HCT116 (cell line): ENCODE data around the gene PEG3. TPM values are rescaled to one million over a fixed set of nuclear protein-coding genes. Genes with fewer than 3 reads are reported as not detected.

Experiments used
- ATAC-seq: fragments of 200-7000 bp; cut with Tn5 transposase; 2 replicates; pipeline ENCODE4 v1.9.1; 2020; ENCODE audit warnings: mild to moderate bottlenecking, moderate library complexity
- BruUV-seq: library from RNA; stranded (reverse); fragments of 400-500 nt; replicated peaks from 2 replicates; lab custom pipeline; 2021; lab: Mats Ljungman, UMichigan
- CTCF ChIA-PET: fragments of 300-600 bp; sonication (Branson Sonifier 250); formaldehyde crosslinking; loops from one replicate; lab custom pipeline; 2021; ENCODE audit warnings: antibody characterized with exemption; lab: Charles Lee
- POLR2A ChIA-PET: fragments of 300-600, 350-600 bp; sonication (Branson Sonifier 250); formaldehyde crosslinking; loops from one replicate; lab custom pipeline; 2021; ENCODE audit warnings: antibody characterized with exemption; lab: Charles Lee
- RAD21 ChIA-PET, 2 experiments: fragments of 300-600 bp; sonication (Branson Sonifier 250); formaldehyde crosslinking; loops; one replicate each; lab custom pipeline; 2023; ENCODE audit warnings: low total read pairs in 2 of 2; ENCODE audit not compliant: uncharacterized antibody in 2 of 2, unreplicated experiment in 2 of 2, low non-redundant PET in 1 of 2; lab: Charles Lee
- DNase-seq: peaks from one replicate; pipeline ENCODE4 v3.0.0-alpha.2; 2010; ENCODE audit warnings: low read depth, low spot score
- H2AFZ ChIP-seq: fragments of 200-600 bp; shearing (Covaris generic), sonication (generic); 2 replicates; pipeline ENCODE4 v1.6.1; 2017; ENCODE audit warnings: low read depth, mixed run types, mixed read lengths, antibody characterized with exemption, low read length; ENCODE audit not compliant: poor library complexity, severe bottlenecking
- H3K27ac ChIP-seq: 2 replicates; pipeline ENCODE4 v1.5.1; 2012; ENCODE audit warnings: low read depth, low read length
- H3K27me3 ChIP-seq: fragments of 200-600 bp; sonication (generic); 2 replicates; pipeline ENCODE4 v1.6.1; 2016; ENCODE audit warnings: mixed run types, low read length, mixed read lengths; ENCODE audit not compliant: insufficient read depth
- H3K36me3 ChIP-seq, 2 experiments: fragments of 200-500 bp in 1 of 2; fragments of 200-600 bp in 1 of 2; sonication (Bioruptor generic) in 1 of 2; sonication (generic) in 1 of 2; 2 replicates each; pipeline versions ENCODE4 v1.5.1 to v1.6.1; 2014 to 2016; ENCODE audit warnings: low read length in 2 of 2, inconsistent platforms in 1 of 2, mixed read lengths in 1 of 2, mixed run types in 1 of 2; ENCODE audit not compliant: insufficient read depth in 2 of 2, control insufficient read depth in 1 of 2
- H3K4me1 ChIP-seq, 2 experiments: fragments of 200-600 bp in 1 of 2; sonication (generic) in 1 of 2; 2 replicates each; pipeline versions ENCODE4 v1.5.1 to v1.6.1; 2012 to 2017; ENCODE audit warnings: low read length in 2 of 2, inconsistent platforms in 1 of 2, mild to moderate bottlenecking in 1 of 2, mixed read lengths in 1 of 2, mixed run types in 1 of 2, moderate library complexity in 1 of 2; ENCODE audit not compliant: insufficient read depth in 2 of 2, control insufficient read depth in 1 of 2
- H3K4me2 ChIP-seq: fragments of 200-600 bp; sonication (generic); 2 replicates; pipeline ENCODE4 v1.6.1; 2017; ENCODE audit warnings: mixed run types, low read length, mixed read lengths
- H3K4me3 ChIP-seq, 2 experiments: fragments of 200-600 bp in 1 of 2; sonication (generic) in 1 of 2; replicated peaks in 1 of 2; 2 replicates each; pipeline ENCODE4 v1.5.1; 2011 to 2016; ENCODE audit warnings: low read length in 2 of 2, control low read depth in 1 of 2, low read depth in 1 of 2, mild to moderate bottlenecking in 1 of 2, mixed read lengths in 1 of 2, mixed run types in 1 of 2
- H3K79me2 ChIP-seq: fragments of 200-600 bp; sonication (generic); 2 replicates; pipeline ENCODE4 v1.6.1; 2017; ENCODE audit warnings: mild to moderate bottlenecking, mixed run types, low read length, moderate library complexity, mixed read lengths; ENCODE audit not compliant: insufficient read depth
- H3K9ac ChIP-seq: fragments of 200-600 bp; sonication (generic); 2 replicates; pipeline ENCODE4 v1.6.1; 2016; ENCODE audit warnings: low read length, mixed read lengths
- H3K9me2 ChIP-seq: fragments of 200-600 bp; sonication (generic), shearing (Covaris generic); 2 replicates; pipeline ENCODE4 v1.6.1; 2017; ENCODE audit warnings: mixed run types, mild to moderate bottlenecking, moderate library complexity; ENCODE audit not compliant: insufficient read depth
- H3K9me3 ChIP-seq, 2 experiments: fragments of 200-500 bp in 1 of 2; fragments of 200-600 bp in 1 of 2; sonication (Bioruptor generic) in 1 of 2; sonication (generic) in 1 of 2; 2 replicates each; pipeline ENCODE4 v1.6.1; 2014 to 2017; ENCODE audit warnings: low read length in 2 of 2, mixed read lengths in 2 of 2, inconsistent platforms in 1 of 2, low read depth in 1 of 2, mild to moderate bottlenecking in 1 of 2, mixed run types in 1 of 2, moderate library complexity in 1 of 2; ENCODE audit not compliant: control insufficient read depth in 1 of 2, insufficient read depth in 1 of 2
- H4K20me1 ChIP-seq: fragments of 200-600 bp; sonication (generic), shearing (Covaris generic); 2 replicates; pipeline ENCODE4 v1.6.1; 2017; ENCODE audit warnings: mixed run types, mild to moderate bottlenecking, moderate library complexity; ENCODE audit not compliant: insufficient read depth
- CEBPB ChIP-seq: IDR thresholded peaks from 2 replicates; pipeline ENCODE4 v1.6.1; 2012; ENCODE audit warnings: low read depth
- CTCF ChIP-seq, 3 experiments: fragments of 200-600 bp in 1 of 3; sonication (generic) in 1 of 3; IDR thresholded peaks in 2 of 3; conservative IDR thresholded peaks in 1 of 3; 2 replicates each; pipeline ENCODE4 v1.5.1; 2012 to 2017; ENCODE audit warnings: low read depth in 2 of 3, low read length in 2 of 3, antibody characterized with exemption in 1 of 3, borderline replicate concordance in 1 of 3, control low read depth in 1 of 3, mild to moderate bottlenecking in 1 of 3, mixed read lengths in 1 of 3, mixed run types in 1 of 3, moderate library complexity in 1 of 3; ENCODE audit not compliant: insufficient read depth in 1 of 3
- EGR1 ChIP-seq: IDR thresholded peaks from 2 replicates; pipeline ENCODE4 v1.6.1; 2012; ENCODE audit warnings: low read depth
- ELF1 ChIP-seq: IDR thresholded peaks from 2 replicates; pipeline ENCODE4 v1.6.1; 2012; ENCODE audit warnings: low read depth, borderline replicate concordance
- EZH2 ChIP-seq: fragments of 200-600 bp; sonication (generic); IDR thresholded peaks from 2 replicates; pipeline ENCODE4 v1.6.1; 2017; ENCODE audit warnings: antibody characterized with exemption, mixed run types
- EZH2phosphoT487 ChIP-seq: fragments of 200-600 bp; IDR thresholded peaks from 2 replicates; pipeline ENCODE4 v1.6.1; 2018; ENCODE audit warnings: antibody characterized with exemption, borderline replicate concordance
- JUND ChIP-seq: IDR thresholded peaks from 2 replicates; pipeline ENCODE4 v1.6.1; 2012
- POLR2A ChIP-seq: IDR thresholded peaks from 2 replicates; pipeline ENCODE4 v1.7.0; 2011; ENCODE audit warnings: borderline replicate concordance; ENCODE audit not compliant: insufficient read depth, insufficient read length; ENCODE audit errors: extremely low read depth
- POLR2AphosphoS5 ChIP-seq: IDR thresholded peaks from 2 replicates; pipeline ENCODE4 v1.6.1; 2011; ENCODE audit warnings: mild to moderate bottlenecking, low read depth, low read length, moderate library complexity
- RAD21 ChIP-seq: IDR thresholded peaks from 2 replicates; pipeline ENCODE4 v1.6.1; 2012; ENCODE audit warnings: low read depth, mild to moderate bottlenecking
- REST ChIP-seq: IDR thresholded peaks from 2 replicates; pipeline ENCODE4 v1.6.1; 2012; ENCODE audit warnings: low read depth
- SP1 ChIP-seq: IDR thresholded peaks from 2 replicates; pipeline ENCODE4 v1.6.1; 2012; ENCODE audit warnings: low read depth
- SRF ChIP-seq: IDR thresholded peaks from 2 replicates; pipeline ENCODE4 v1.6.1; 2012; ENCODE audit warnings: low read depth
- YY1 ChIP-seq: IDR thresholded peaks from 2 replicates; pipeline ENCODE4 v1.6.1; 2011; ENCODE audit warnings: low read length, low read depth, moderate library complexity, mild to moderate bottlenecking; ENCODE audit not compliant: insufficient replicate concordance; ENCODE audit errors: extremely low read depth
- ZBTB33 ChIP-seq: IDR thresholded peaks from 2 replicates; pipeline ENCODE4 v1.6.1; 2011; ENCODE audit warnings: mild to moderate bottlenecking, low read length, moderate library complexity; ENCODE audit not compliant: insufficient replicate concordance; ENCODE audit errors: extremely low read depth
- ZFX ChIP-seq: fragments of 450-650 bp; IDR thresholded peaks from 2 replicates; pipeline ENCODE4 v1.6.1; 2017
- ZNF274 ChIP-seq: fragments of 200-500 bp; sonication (Bioruptor generic); IDR thresholded peaks from 2 replicates; pipeline ENCODE4 v1.6.1; 2014; ENCODE audit warnings: mild to moderate bottlenecking, low read depth, low read length, inconsistent platforms
- intact Hi-C: fragments of 100-400 bp; cut with micrococcal nuclease; formaldehyde crosslinking; loops from 2 replicates; pipeline ENCODE4 v1.10.0; 2022
- total RNA-seq: library from RNA; stranded (reverse); gene quantifications from one replicate; pipeline ENCODE4 v1.2.1, GENCODE V29; 2021; ENCODE audit not compliant: unreplicated experiment
- TF ChIP-seq, protein P1 (sequence below): IDR thresholded peaks from 2 replicates; pipeline ENCODE4 v1.6.1; 2012
- TF ChIP-seq, protein P2 (sequence below): IDR thresholded peaks from 2 replicates; pipeline ENCODE4 v1.6.1; 2012

The PEG3 gene
- total RNA-seq, 1 experiment from 2014 or later = 0.34 TPM

DNA sequence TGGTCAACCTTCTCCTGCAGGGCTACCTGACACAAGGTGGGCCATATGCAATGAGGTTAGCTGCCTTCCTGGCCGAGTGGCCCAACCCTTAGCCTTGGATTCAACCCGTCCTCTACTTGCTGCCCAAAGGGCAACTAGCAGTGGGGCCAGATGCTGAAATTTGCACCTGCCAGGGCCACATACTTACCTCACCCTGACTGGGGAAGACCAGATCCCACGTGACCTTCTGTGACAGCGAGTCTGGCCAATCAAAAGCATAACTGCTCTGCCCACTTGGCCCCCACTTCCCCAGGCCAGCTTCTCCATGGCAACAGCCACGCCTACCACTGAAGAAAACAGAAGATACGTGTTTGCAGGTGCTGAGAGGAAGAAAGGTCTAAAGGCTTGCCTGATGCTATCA lies 10.9 kb downstream of the PEG3 start (continued):
- TF ChIP-seq CTCF (IDR thresholded peaks at IDR 0.05 in 2 of 3, conservative IDR thresholded peaks at IDR 0.05 in 1 of 3; ENCODE audit: borderline replicate concordance in 1 of 3, insufficient read depth in 1 of 3, low read depth in 2 of 3, low read length in 2 of 3) (no peak), ZFX (no peak), YY1 (no peak), POLR2AphosphoS5 (no peak), POLR2A (no peak), ZNF274 (no peak), CEBPB (no peak), EZH2 (no peak), RAD21 (no peak)
- TF ChIP-seq, protein P1, sequence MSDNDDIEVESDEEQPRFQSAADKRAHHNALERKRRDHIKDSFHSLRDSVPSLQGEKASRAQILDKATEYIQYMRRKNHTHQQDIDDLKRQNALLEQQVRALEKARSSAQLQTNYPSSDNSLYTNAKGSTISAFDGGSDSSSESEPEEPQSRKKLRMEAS = no peak
- TF ChIP-seq, protein P2, sequence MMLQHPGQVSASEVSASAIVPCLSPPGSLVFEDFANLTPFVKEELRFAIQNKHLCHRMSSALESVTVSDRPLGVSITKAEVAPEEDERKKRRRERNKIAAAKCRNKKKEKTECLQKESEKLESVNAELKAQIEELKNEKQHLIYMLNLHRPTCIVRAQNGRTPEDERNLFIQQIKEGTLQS = no peak

DNA sequence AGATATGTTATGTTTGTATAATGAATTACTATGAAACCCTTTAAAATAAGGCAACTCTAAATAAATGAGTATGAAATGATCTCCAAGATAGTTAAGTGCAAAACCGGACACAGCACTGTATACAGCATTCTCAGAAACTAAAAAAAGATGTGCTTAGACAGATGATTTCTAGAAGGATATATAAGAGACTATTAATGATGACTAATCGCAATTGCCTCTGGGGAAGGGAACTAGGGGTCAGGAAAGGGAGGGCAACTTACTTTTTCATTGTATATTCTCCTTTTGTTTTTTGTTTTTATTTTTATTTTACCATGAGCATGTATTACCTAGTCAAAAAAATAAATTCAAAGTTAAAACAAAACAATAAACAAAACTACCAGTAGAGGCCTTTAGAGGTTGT lies 12.8 kb downstream of the PEG3 start:
- Histone ChIP-seq H3K9ac (no peak overlapping the region), H3K4me3 (no peak overlapping the region), H3K4me2 (no peak overlapping the region), H3K9me2 (no peaks in the 10 kb centered on the region), H3K4me1 (no peaks in the 10 kb centered on the region), H3K36me3 (no peaks in the 10 kb centered on the region), H3K27ac (no peak overlapping the region), H3K79me2 (no peaks in the 10 kb centered on the region), H3K9me3 (peaks cover 18 to 22% of the 10 kb centered on the region in 2 experiments; a peak in 2 of 4 replicates), H3K27me3 (no peaks in the 10 kb centered on the region), H4K20me1 (no peaks in the 10 kb centered on the region), H2AFZ (no peak overlapping the region)
- CTCF ChIA-PET = no interaction called here
- no TSS peak for BruUV-seq
- no peak for TF ChIP-seq ZFX
- no peak for TF ChIP-seq REST
- no peak for TF ChIP-seq RAD21
- no peak for TF ChIP-seq SP1
- no peak for TF ChIP-seq JUND
- no peak for TF ChIP-seq ELF1
- no peak for TF ChIP-seq EZH2phosphoT487
- TF ChIP-seq ZBTB33 = no peak
- no peak for TF ChIP-seq EGR1
- TF ChIP-seq SRF = no peak
- POLR2A ChIA-PET = no interaction called here
- no peak for ATAC-seq
- RAD21 ChIA-PET = no interaction called here
- no peak for DNase-seq
- intact Hi-C loops = no loop called here
